Loucy (cell line): ENCODE measurements around the gene PTPRO.
A peak's percentile ranks its signal among the peaks of the same experiment; 100 is the strongest.

ENCODE experiments used
- H2AFZ ChIP-seq: fragments of 200-600 bp; sonication (generic); 2 replicates; pipeline ENCODE4 v1.6.0; 2016; ENCODE audit warnings: antibody characterized with exemption, mild to moderate bottlenecking, low read length, moderate library complexity
- H3F3A ChIP-seq: fragments of 200-600 bp; 2 replicates; pipeline ENCODE4 v1.6.0; 2016; ENCODE audit warnings: antibody characterized with exemption, low read depth, mild to moderate bottlenecking
- H3K27me3 ChIP-seq: fragments of 200-600 bp; sonication (generic); 2 replicates; pipeline ENCODE4 v1.6.1; 2014; ENCODE audit warnings: low read length, mild to moderate bottlenecking; ENCODE audit not compliant: insufficient read depth, poor library complexity, severe bottlenecking
- H3K36me3 ChIP-seq: fragments of 200-600 bp; sonication (generic); 2 replicates; pipeline ENCODE4 v1.6.1; 2016; ENCODE audit warnings: low read length; ENCODE audit not compliant: insufficient read depth
- H3K4me1 ChIP-seq: fragments of 200-600 bp; sonication (generic); 2 replicates; pipeline ENCODE4 v1.5.1; 2014; ENCODE audit warnings: low read length, mild to moderate bottlenecking; ENCODE audit not compliant: insufficient read depth, poor library complexity, severe bottlenecking
- H3K4me2 ChIP-seq: fragments of 200-600 bp; sonication (generic); 2 replicates; pipeline ENCODE4 v1.6.0; 2014; ENCODE audit warnings: antibody characterized with exemption, low read length, low read depth, mild to moderate bottlenecking; ENCODE audit not compliant: poor library complexity, severe bottlenecking
- H3K4me3 ChIP-seq: fragments of 200-600 bp; sonication (generic); 2 replicates; pipeline ENCODE4 v1.5.1; 2014; ENCODE audit warnings: low read length, mild to moderate bottlenecking, mixed read lengths; ENCODE audit not compliant: poor library complexity, severe bottlenecking
- H3K79me2 ChIP-seq: fragments of 200-600 bp; sonication (generic); 2 replicates; pipeline ENCODE4 v1.6.1; 2014; ENCODE audit warnings: low read length; ENCODE audit not compliant: insufficient read depth
- H3K9ac ChIP-seq: fragments of 200-600 bp; sonication (generic); 2 replicates; pipeline ENCODE4 v1.6.0; 2014; ENCODE audit warnings: mild to moderate bottlenecking, low read depth, low read length, moderate library complexity; ENCODE audit not compliant: poor library complexity, severe bottlenecking
- H3K9me2 ChIP-seq: fragments of 200-600 bp; sonication (generic); replicated peaks from 2 replicates; pipeline ENCODE4 v1.6.1; 2016; ENCODE audit warnings: low read depth, low read length, mixed read lengths
- H3K9me3 ChIP-seq: fragments of 200-600 bp; sonication (generic); 2 replicates; pipeline ENCODE4 v1.6.1; 2014; ENCODE audit warnings: mild to moderate bottlenecking, antibody characterized with exemption, low read length, low read depth; ENCODE audit not compliant: insufficient read depth
- H4K20me1 ChIP-seq: fragments of 200-600 bp; sonication (generic); 2 replicates; pipeline ENCODE4 v1.6.0; 2014; ENCODE audit warnings: antibody characterized with exemption, low read length, mild to moderate bottlenecking; ENCODE audit not compliant: insufficient read depth, poor library complexity, severe bottlenecking
- CTCF ChIP-seq: fragments of 200-600 bp; sonication (generic); conservative IDR thresholded peaks from 2 replicates; pipeline ENCODE4 v1.5.1; 2014; ENCODE audit warnings: mild to moderate bottlenecking, antibody characterized with exemption, low read length
- EZH2phosphoT487 ChIP-seq: fragments of 200-600 bp; IDR thresholded peaks from 2 replicates; pipeline ENCODE4 v1.6.1; 2018; ENCODE audit warnings: antibody characterized with exemption, mild to moderate bottlenecking, moderate library complexity, borderline replicate concordance

Gene PTPRO

GRCh38 chr12:15530361-15530760 is 208.1 kb downstream of the PTPRO start:
- H3K27me3 ChIP-seq = no peaks in the 10 kb centered on the region
- no peaks in the 10 kb centered on the region for H3K36me3 ChIP-seq
- TF ChIP-seq CTCF (no peak), EZH2phosphoT487 (no peak)
- no peaks in the 10 kb centered on the region for H3K9me3 ChIP-seq
- H3K9me2 ChIP-seq = no peaks in the 10 kb centered on the region
- H3K4me3 ChIP-seq = no peak overlapping the region
- no peak overlapping the region for H3K4me2 ChIP-seq
- H4K20me1 ChIP-seq = no peaks in the 10 kb centered on the region
- no peaks in the 10 kb centered on the region for H3F3A ChIP-seq
- H3K9ac ChIP-seq = no peak overlapping the region
- peaks cover 8% of the 10 kb centered on the region for H3K4me1 ChIP-seq
- no peaks in the 10 kb centered on the region for H3K79me2 ChIP-seq
- H2AFZ ChIP-seq = no peak overlapping the region

- Histone ChIP-seq H3K79me2 (no peaks in the 10 kb centered on the region), H3K4me3 (no peak overlapping the region), H3K4me2 (no peak overlapping the region), H3K36me3 (no peaks in the 10 kb centered on the region), H4K20me1 (no peaks in the 10 kb centered on the region), H3K4me1 (peaks cover 8% of the 10 kb centered on the region), H3K9ac (no peak overlapping the region), H3K9me2 (no peaks in the 10 kb centered on the region), H3K9me3 (no peaks in the 10 kb centered on the region), H2AFZ (peak overlapping the region; percentile 22; the same call in 1 of the 2 replicates), H3K27me3 (no peaks in the 10 kb centered on the region), H3F3A (no peaks in the 10 kb centered on the region)
- TF ChIP-seq EZH2phosphoT487 (no peak), CTCF (peak; percentile 75)
Measured at GRCh38 chr12:15532364-15532977, 210.2 kb downstream of the PTPRO start.

- Histone ChIP-seq H3K9ac (no peak overlapping the region), H3K27me3 (no peaks in the 10 kb centered on the region), H3K4me1 (peaks cover 8% of the 10 kb centered on the region), H3K4me2 (peak overlapping the region; percentile 65), H3K9me2 (no peaks in the 10 kb centered on the region), H3K36me3 (no peaks in the 10 kb centered on the region), H3F3A (no peaks in the 10 kb centered on the region), H3K9me3 (no peaks in the 10 kb centered on the region), H2AFZ (peak overlapping the region; percentile 92), H3K4me3 (peak overlapping the region; percentile 57), H4K20me1 (no peaks in the 10 kb centered on the region), H3K79me2 (no peaks in the 10 kb centered on the region)
- TF ChIP-seq EZH2phosphoT487 = no peak
- no peak for TF ChIP-seq CTCF
Measured at GRCh38 chr12:15534322-15534721, 212.0 kb downstream of the PTPRO start.
